ENCODE data around the gene DOK3. TPM values are rescaled to one million over a fixed set of nuclear protein-coding genes. Genes with fewer than 3 reads are reported as not detected.

Gene DOK3
- total and polyA plus RNA-seq, 7 donors = 3.0 to 20.2 (median 7.1) TPM

- Histone ChIP-seq H3K27ac (peak overlapping the region; percentile 95 to 99 (median 96)), H3K4me3 (peak overlapping the region in 3 of 4 donors; percentile 77 to 92 (median 83))
- intact Hi-C loops (cut with DNase I) = no loop called here
Observed at GRCh38 chr5:177474002-177474476, 35.6 kb downstream of the DOK3 start.

DNA sequence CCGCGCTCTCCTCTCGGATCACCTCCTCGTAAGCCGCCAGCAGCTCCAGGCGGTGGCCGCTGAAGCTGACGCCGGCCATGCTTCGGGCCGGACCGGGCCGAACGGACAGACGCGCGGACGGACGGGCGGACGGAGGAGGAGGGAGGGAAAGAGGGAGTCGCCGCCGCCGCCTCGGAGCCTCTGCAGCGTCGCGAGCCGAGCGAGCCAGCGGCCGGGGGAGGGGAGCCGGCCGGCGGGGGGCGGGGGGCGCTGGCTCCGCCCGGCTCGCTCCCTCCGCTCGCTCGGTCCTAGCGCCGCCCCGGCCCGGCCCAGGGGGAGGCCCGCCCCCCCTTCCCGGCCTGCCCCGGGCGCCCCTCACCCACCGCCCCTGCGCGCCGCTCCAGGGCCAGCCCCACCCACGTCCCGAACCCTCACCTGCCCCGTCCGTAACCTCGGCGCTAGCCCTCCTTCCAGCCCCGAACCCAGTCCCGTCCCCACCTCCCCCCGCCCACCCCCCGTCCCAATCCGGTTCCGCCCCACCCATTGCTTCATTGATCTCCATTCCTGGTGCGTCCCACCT, 36.1 kb downstream of the DOK3 start, which contains the start of gene DBN1:
DBN1 (minus strand) TSS at position 192 of the 559 bp plus-strand sequence; CDS start at position 79, 113 bp downstream.
- TF ChIP-seq, protein P1, sequence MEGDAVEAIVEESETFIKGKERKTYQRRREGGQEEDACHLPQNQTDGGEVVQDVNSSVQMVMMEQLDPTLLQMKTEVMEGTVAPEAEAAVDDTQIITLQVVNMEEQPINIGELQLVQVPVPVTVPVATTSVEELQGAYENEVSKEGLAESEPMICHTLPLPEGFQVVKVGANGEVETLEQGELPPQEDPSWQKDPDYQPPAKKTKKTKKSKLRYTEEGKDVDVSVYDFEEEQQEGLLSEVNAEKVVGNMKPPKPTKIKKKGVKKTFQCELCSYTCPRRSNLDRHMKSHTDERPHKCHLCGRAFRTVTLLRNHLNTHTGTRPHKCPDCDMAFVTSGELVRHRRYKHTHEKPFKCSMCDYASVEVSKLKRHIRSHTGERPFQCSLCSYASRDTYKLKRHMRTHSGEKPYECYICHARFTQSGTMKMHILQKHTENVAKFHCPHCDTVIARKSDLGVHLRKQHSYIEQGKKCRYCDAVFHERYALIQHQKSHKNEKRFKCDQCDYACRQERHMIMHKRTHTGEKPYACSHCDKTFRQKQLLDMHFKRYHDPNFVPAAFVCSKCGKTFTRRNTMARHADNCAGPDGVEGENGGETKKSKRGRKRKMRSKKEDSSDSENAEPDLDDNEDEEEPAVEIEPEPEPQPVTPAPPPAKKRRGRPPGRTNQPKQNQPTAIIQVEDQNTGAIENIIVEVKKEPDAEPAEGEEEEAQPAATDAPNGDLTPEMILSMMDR (IDR thresholded peaks at IDR 0.05) = no peak
- no peak for TF ChIP-seq POLR2A (IDR thresholded peaks at IDR 0.05)
- TF ChIP-seq POLR2AphosphoS5 (IDR thresholded peaks at IDR 0.05) = peak; percentile 54 to 86 (median 73)
- no peak for TF ChIP-seq EP300 (IDR thresholded peaks at IDR 0.05)
- Histone ChIP-seq H3K4me3 (peak within 1 kb of the TSS; percentile 67 to 92 (median 80)), H3K27ac (peak within 1 kb of the TSS; percentile 95 to 99 (median 96)), H3K9me3 (no peaks in the 10 kb centered on the region), H3K27me3 (no peaks in the 10 kb centered on the region), H3K36me3 (peaks cover 0 to 4% (median 0%) of the 10 kb centered on the region in 4 donors), H3K4me1 (peaks cover 0 to 94% (median 89%) of the 10 kb centered on the region in 4 donors)
- 1 to 3% methylated on average over 68 to 69 of the region's 69 CpGs for WGBS, 2 donors
- DNase-seq = peak; percentile 82
- intact Hi-C loops (cut with DNase I) = loop anchor here (2.0 kb wide), 1 partner anchor 17 kb away; no protein-coding TSS in a partner anchor

More at GRCh38 chr5:177474002-177474476, 35.6 kb downstream of the DOK3 start:
- 48 to 60% methylated on average over 7 of the region's 7 CpGs for WGBS, 2 donors
- H3K4me1 ChIP-seq = peaks cover 0 to 94% (median 90%) of the 10 kb centered on the region in 4 donors
- no peaks in the 10 kb centered on the region for H3K9me3 ChIP-seq
- peak; percentile 72 for DNase-seq
- H3K27me3 ChIP-seq = no peaks in the 10 kb centered on the region
- no peaks in the 10 kb centered on the region for H3K36me3 ChIP-seq
- TF ChIP-seq EP300 (IDR thresholded peaks at IDR 0.05) = no peak
- TF ChIP-seq POLR2AphosphoS5 (IDR thresholded peaks at IDR 0.05) = no peak
- TF ChIP-seq, protein P1 (IDR thresholded peaks at IDR 0.05) = no peak
- TF ChIP-seq POLR2A (IDR thresholded peaks at IDR 0.05) = no peak

DNA sequence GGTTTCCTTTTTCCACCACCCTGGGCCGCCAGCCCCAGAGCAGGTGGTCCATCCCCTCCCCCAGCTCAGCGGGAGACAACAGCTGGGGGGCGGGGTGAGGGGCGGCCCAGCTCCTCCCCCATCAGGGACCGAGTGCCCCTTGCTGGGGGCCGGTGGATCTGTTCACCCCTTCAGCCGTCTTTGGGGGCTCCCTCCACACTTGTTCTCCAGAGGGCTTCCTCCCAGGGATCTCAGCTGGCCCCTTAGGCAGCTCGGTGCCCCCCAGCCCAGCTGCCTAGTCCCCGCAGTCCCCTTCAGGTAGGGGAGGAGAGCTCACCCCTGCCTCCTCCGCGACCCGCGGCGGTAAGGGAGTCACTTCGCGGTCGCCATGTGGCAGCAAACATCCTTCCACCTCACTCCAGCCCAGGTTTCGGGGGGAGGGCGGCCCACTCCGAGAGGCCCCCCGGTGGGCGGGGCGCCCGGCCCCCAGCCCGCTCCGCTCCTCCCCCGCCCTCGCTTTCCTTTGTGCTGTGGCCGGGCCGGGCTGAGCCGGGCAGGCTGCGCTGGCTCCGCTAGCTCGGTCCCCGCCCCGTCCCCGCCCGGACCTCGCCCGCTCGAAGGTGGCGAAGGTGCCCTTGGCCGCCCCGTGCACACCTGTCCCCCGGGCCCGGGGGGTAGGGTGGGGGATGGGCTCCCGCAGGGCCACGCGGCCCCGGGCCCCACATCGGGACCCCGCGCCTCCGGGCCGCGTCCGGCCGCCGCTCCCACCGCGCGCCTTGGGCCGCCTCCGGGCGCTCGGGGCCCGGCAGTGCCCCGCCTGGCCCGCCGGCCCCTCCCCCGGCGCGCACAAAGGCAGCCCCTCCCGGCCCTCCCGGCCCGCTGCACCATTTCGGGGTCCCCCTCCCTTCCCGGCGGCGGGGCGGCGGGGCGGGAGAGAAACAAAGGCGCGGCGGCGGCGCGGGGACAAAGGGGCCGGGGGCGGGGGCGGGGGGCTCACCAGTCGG, 36.9 kb downstream of the DOK3 start:
- H3K4me1 ChIP-seq = peaks cover 0 to 88% (median 83%) of the 10 kb centered on the region in 4 donors
- intact Hi-C loops (cut with DNase I) = loop anchor here (2.0 kb wide), 1 partner anchor 16 kb away; no protein-coding TSS in a partner anchor
- TF ChIP-seq EP300 (IDR thresholded peaks at IDR 0.05) = no peak
- no peak for TF ChIP-seq POLR2A (IDR thresholded peaks at IDR 0.05)
- TF ChIP-seq, protein P1 (IDR thresholded peaks at IDR 0.05) = no peak
- peak in 1 of 4 donors; percentile 16 for TF ChIP-seq POLR2AphosphoS5 (IDR thresholded peaks at IDR 0.05)
- no peaks in the 10 kb centered on the region for H3K9me3 ChIP-seq
- DNase-seq = peak; percentile 73
- 1 to 2% methylated on average over 93 of the region's 93 CpGs for WGBS, 2 donors
- peak overlapping the region; percentile 67 to 92 (median 80) for H3K4me3 ChIP-seq
- H3K27ac ChIP-seq = peak overlapping the region; percentile 95 to 99 (median 96)
- no peaks in the 10 kb centered on the region for H3K27me3 ChIP-seq
- H3K36me3 ChIP-seq = peaks cover 0 to 12% (median 3%) of the 10 kb centered on the region in 4 donors

GRCh38 chr5:177471610-177472356, 37.8 kb downstream of the DOK3 start:
- no peaks in the 10 kb centered on the region for H3K9me3 ChIP-seq
- H3K27me3 ChIP-seq = no peaks in the 10 kb centered on the region
- TF ChIP-seq, protein P1 (IDR thresholded peaks at IDR 0.05) = no peak
- TF ChIP-seq EP300 (IDR thresholded peaks at IDR 0.05) (no peak), POLR2AphosphoS5 (IDR thresholded peaks at IDR 0.05) (no peak), POLR2A (IDR thresholded peaks at IDR 0.05) (no peak)
- H3K27ac ChIP-seq = peak overlapping the region; percentile 95 to 99 (median 96)
- peaks cover 0 to 79% (median 74%) of the 10 kb centered on the region in 4 donors for H3K4me1 ChIP-seq
- DNase-seq = peak; percentile 90
- WGBS, 2 donors = 76 to 84% methylated on average over 14 of the region's 14 CpGs
- peak overlapping the region; percentile 67 to 92 (median 80) for H3K4me3 ChIP-seq
- intact Hi-C loops (cut with DNase I) = loop anchor here (2.0 kb wide), 1 partner anchor 15 kb away; no protein-coding TSS in a partner anchor
- H3K36me3 ChIP-seq = peaks cover 5 to 21% (median 12%) of the 10 kb centered on the region in 4 donors
